ENCODE results near the gene PHF2. TPM values are rescaled to one million over a fixed set of nuclear protein-coding genes. Genes with fewer than 3 reads are reported as not detected.

Gene PHF2
- total RNA-seq, 2 donors from 2014 or later: 22.7 to 23.4 TPM

GRCh38 chr9:93613174-93613573, 36.8 kb downstream of the PHF2 start:
- Histone ChIP-seq H3K4me1 (no peaks in the 10 kb centered on the region), H3K27ac (no peak overlapping the region), H3K36me3 (no peaks in the 10 kb centered on the region), H3K4me3 (no peak overlapping the region), H3K27me3 (no peaks in the 10 kb centered on the region), H3K9me3 (no peaks in the 10 kb centered on the region), H3K9ac (ENCODE audit: low read depth in 2 of 2, low read length in 2 of 2) (no peak overlapping the region)
- no peak for TF ChIP-seq CTCF (IDR thresholded peaks at IDR 0.05)
- peak; percentile 5 for DNase-seq
- intact Hi-C loops (cut with DNase I): no loop called here

- no peaks in the 10 kb centered on the region for H3K27me3 ChIP-seq
- H3K9ac ChIP-seq (ENCODE audit: low read depth in 2 of 2, low read length in 2 of 2): no peak overlapping the region
- DNase-seq: no peak
- no peaks in the 10 kb centered on the region for H3K36me3 ChIP-seq
- no peak overlapping the region for H3K4me3 ChIP-seq
- H3K9me3 ChIP-seq: no peaks in the 10 kb centered on the region
- no peak for TF ChIP-seq CTCF (IDR thresholded peaks at IDR 0.05)
- H3K27ac ChIP-seq: no peak overlapping the region
- H3K4me1 ChIP-seq: no peaks in the 10 kb centered on the region
- intact Hi-C loops (cut with DNase I): no loop called here
Measured at GRCh38 chr9:93613791-93614190, 37.4 kb downstream of the PHF2 start.

GRCh38 chr9:93614830-93615468, 38.6 kb downstream of the PHF2 start:
- no peak overlapping the region for H3K9ac ChIP-seq (ENCODE audit: low read depth in 2 of 2, low read length in 2 of 2)

GRCh38 chr9:93616044-93616443, 39.7 kb downstream of the PHF2 start:
- no peak for TF ChIP-seq CTCF (IDR thresholded peaks at IDR 0.05)
- Histone ChIP-seq H3K9ac (ENCODE audit: low read depth in 2 of 2, low read length in 2 of 2) (no peak overlapping the region), H3K27me3 (no peaks in the 10 kb centered on the region), H3K4me3 (no peak overlapping the region), H3K27ac (no peak overlapping the region), H3K4me1 (no peaks in the 10 kb centered on the region), H3K9me3 (no peaks in the 10 kb centered on the region), H3K36me3 (no peaks in the 10 kb centered on the region)
- intact Hi-C loops (cut with DNase I): no loop called here
- DNase-seq: no peak

More at GRCh38 chr9:93614830-93615468, 38.6 kb downstream of the PHF2 start:
- H3K4me3 ChIP-seq: no peak overlapping the region
- H3K27ac ChIP-seq: no peak overlapping the region
- no peaks in the 10 kb centered on the region for H3K36me3 ChIP-seq
- H3K9me3 ChIP-seq: no peaks in the 10 kb centered on the region
- no peak for TF ChIP-seq CTCF (IDR thresholded peaks at IDR 0.05)
- no peak for DNase-seq
- H3K27me3 ChIP-seq: no peaks in the 10 kb centered on the region
- no peaks in the 10 kb centered on the region for H3K4me1 ChIP-seq
- intact Hi-C loops (cut with DNase I): no loop called here

- Histone ChIP-seq H3K36me3 (no peaks in the 10 kb centered on the region), H3K27me3 (no peaks in the 10 kb centered on the region), H3K4me3 (no peak overlapping the region), H3K27ac (no peak overlapping the region), H3K9me3 (no peaks in the 10 kb centered on the region), H3K4me1 (no peaks in the 10 kb centered on the region), H3K9ac (ENCODE audit: low read depth in 2 of 2, low read length in 2 of 2) (no peak overlapping the region)
- intact Hi-C loops (cut with DNase I): no loop called here
- TF ChIP-seq CTCF (IDR thresholded peaks at IDR 0.05): no peak
- DNase-seq: no peak
Measured at GRCh38 chr9:93617273-93617672, 40.9 kb downstream of the PHF2 start.

All from colonic mucosa (tissue), 4 donors.